ENCODE results near the gene GMDS. TPM values are rescaled to one million over a fixed set of nuclear protein-coding genes. Genes with fewer than 3 reads are reported as not detected.

GMDS gene
- total RNA-seq, 1 experiment from 2014 or later = 27.6 TPM

DNA sequence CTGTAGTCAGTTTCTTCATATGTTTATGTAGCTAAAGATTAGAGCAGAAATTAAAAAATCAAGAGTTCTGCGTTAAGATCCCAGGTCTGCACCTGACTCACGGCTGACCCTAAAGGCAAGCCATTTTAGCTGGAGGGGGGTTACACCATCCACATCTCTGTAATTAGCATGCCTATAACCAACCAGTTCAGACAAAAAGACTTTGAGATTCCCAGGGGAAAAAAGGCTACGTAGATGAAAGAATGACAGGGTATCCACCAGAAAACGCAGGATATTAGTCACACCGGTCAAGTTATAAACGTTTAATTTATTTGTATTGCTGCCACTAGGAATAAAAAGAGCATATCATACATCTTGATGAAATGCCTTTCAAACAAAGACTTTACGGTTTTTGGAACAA, 336.6 kb downstream of the GMDS start:
- Mint-ChIP-seq H3K9me3 (no peaks in the 10 kb centered on the region), H3K36me3 (ENCODE audit: insufficient read depth in 1 of 3, low read depth in 3 of 3) (peaks cover 0 to 2% (median 0%) of the 10 kb centered on the region in 3 experiments; a peak in 1 of 7 replicates), H3K27ac (peak overlapping the region in 1 of 3 experiments; percentile 34; a peak in 2 of 7 replicates), H3K4me3 (no peak overlapping the region), H3K27me3 (ENCODE audit: low read depth) (no peaks in the 10 kb centered on the region), H3K4me1 (peaks cover 38 to 41% of the 10 kb centered on the region in 2 experiments)
- Histone ChIP-seq H3K4me1 (ENCODE audit: insufficient read depth, low read length) (peaks cover 2% of the 10 kb centered on the region; the same call in 1 of the 2 replicates), H2BK15ac (ENCODE audit: low read depth, low read length) (no peak overlapping the region), H4K5ac (ENCODE audit: insufficient read length, low read depth, low read length) (no peak overlapping the region), H3K79me2 (ENCODE audit: insufficient read depth, low read length) (no peaks in the 10 kb centered on the region), H2BK5ac (ENCODE audit: insufficient read length, low read length) (no peak overlapping the region), H3K23me2 (ENCODE audit: insufficient read length, low read depth, low read length, poor library complexity, severe bottlenecking) (no peaks in the 10 kb centered on the region), H2AFZ (ENCODE audit: low read length) (no peak overlapping the region), H4K20me1 (ENCODE audit: control insufficient read depth, insufficient read depth, insufficient read length) (no peaks in the 10 kb centered on the region), H3K14ac (ENCODE audit: insufficient read depth, low read length) (no peak overlapping the region), H3K9ac (ENCODE audit: extremely low read depth, insufficient read length, low read length) (no peak overlapping the region), H3K56ac (ENCODE audit: insufficient read length, low read depth, low read length) (no peak overlapping the region), H3K4me2 (ENCODE audit: insufficient read depth, insufficient read length, low read length) (no peak overlapping the region), H2BK20ac (ENCODE audit: low read depth, low read length, poor library complexity, severe bottlenecking) (no peak overlapping the region), H3K79me1 (ENCODE audit: insufficient read depth, low read depth, low read length, poor library complexity, severe bottlenecking) (no peaks in the 10 kb centered on the region), H3K18ac (ENCODE audit: insufficient read length, low read depth, low read length) (no peak overlapping the region), H4K8ac (replicated peaks; ENCODE audit: insufficient read length, low read depth, low read length) (no peak overlapping the region), H3K27me3 (ENCODE audit: insufficient read depth, low read length) (no peaks in the 10 kb centered on the region), H3K4ac (ENCODE audit: low read depth, low read length) (no peak overlapping the region), H3T11ph (ENCODE audit: low read length) (no peak overlapping the region), H3K9me3 (ENCODE audit: control insufficient read depth, low read depth, low read length) (no peaks in the 10 kb centered on the region), H3K23ac (ENCODE audit: insufficient read length, low read depth, low read length) (no peak overlapping the region), H2AK5ac (ENCODE audit: insufficient read length, low read length) (no peak overlapping the region), H2BK12ac (ENCODE audit: insufficient read length, low read depth, low read length) (no peak overlapping the region), H3K27ac (ENCODE audit: insufficient read length, low read depth, low read length) (no peak overlapping the region), H4K91ac (ENCODE audit: insufficient read length, low read depth, low read length) (no peak overlapping the region), H2BK120ac (ENCODE audit: low read depth, low read length, poor library complexity, severe bottlenecking) (no peak overlapping the region)
- WGBS (ENCODE audit: extremely low coverage, insufficient read length, low lambda C conversion rate) = no CpG with 5 or more reads among the region's 7 CpGs
- no peak for DNase-seq
- TF ChIP-seq, protein P1, sequence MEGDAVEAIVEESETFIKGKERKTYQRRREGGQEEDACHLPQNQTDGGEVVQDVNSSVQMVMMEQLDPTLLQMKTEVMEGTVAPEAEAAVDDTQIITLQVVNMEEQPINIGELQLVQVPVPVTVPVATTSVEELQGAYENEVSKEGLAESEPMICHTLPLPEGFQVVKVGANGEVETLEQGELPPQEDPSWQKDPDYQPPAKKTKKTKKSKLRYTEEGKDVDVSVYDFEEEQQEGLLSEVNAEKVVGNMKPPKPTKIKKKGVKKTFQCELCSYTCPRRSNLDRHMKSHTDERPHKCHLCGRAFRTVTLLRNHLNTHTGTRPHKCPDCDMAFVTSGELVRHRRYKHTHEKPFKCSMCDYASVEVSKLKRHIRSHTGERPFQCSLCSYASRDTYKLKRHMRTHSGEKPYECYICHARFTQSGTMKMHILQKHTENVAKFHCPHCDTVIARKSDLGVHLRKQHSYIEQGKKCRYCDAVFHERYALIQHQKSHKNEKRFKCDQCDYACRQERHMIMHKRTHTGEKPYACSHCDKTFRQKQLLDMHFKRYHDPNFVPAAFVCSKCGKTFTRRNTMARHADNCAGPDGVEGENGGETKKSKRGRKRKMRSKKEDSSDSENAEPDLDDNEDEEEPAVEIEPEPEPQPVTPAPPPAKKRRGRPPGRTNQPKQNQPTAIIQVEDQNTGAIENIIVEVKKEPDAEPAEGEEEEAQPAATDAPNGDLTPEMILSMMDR (conservative IDR thresholded peaks at IDR 0.05) = no peak
